HepG2 (cell line): ENCODE results near the gene DOK5. TPM values are rescaled to one million over a fixed set of nuclear protein-coding genes. Genes with fewer than 3 reads are reported as not detected.

Experiments used
- ATAC-seq: fragments of 200-7000 bp; cut with Tn5 transposase; 3 replicates; pipeline ENCODE4 v1.9.1; 2020; ENCODE audit warnings: mild to moderate bottlenecking, moderate library complexity
- BruUV-seq: library from RNA; stranded (reverse); fragments of 400-500 nt; replicated peaks from 2 replicates; lab custom pipeline; 2021; lab: Mats Ljungman, UMichigan
- CTCF ChIA-PET: fragments of 300-600 bp; formaldehyde crosslinking; extraction: SDS; loops from one replicate; lab custom pipeline; 2021; ENCODE audit warnings: low total read pairs, inconsistent platforms, low intra/inter-chr PET ratio; lab: Yijun Ruan, JAX
- POLR2A ChIA-PET: fragments of 350-600 bp; sonication (Branson Sonifier 250); formaldehyde crosslinking; loops from one replicate; lab custom pipeline; 2020; ENCODE audit warnings: antibody characterized with exemption, inconsistent platforms; lab: Yijun Ruan, JAX
- DNase-seq: peaks from one replicate; pipeline ENCODE4 v3.0.0-alpha.2; 2015; ENCODE audit warnings: low spot score
- FAIRE-seq: peaks from 3 replicates; lab custom pipeline; 2011; peaks lifted over from hg19 to GRCh38; lab: Jason Lieb, UNC
- H2AFZ ChIP-seq: one replicate; pipeline ENCODE4 v1.6.1; 2011; ENCODE audit warnings: low read length, inconsistent platforms
- H3K27ac ChIP-seq: fragments of 300-600 bp; 3 replicates; pipeline ENCODE4 v1.8.0; 2011; ENCODE audit warnings: mixed run types, mild to moderate bottlenecking, mixed read lengths, low read length, inconsistent platforms; ENCODE audit not compliant: insufficient read depth; ENCODE audit errors: extremely low read length
- H3K27me3 ChIP-seq, 2 experiments: fragments of 200-600 bp in 1 of 2; 2 replicates in 1 of 2; 3 replicates in 1 of 2; pipeline versions ENCODE4 v1.6.0 to v1.8.0; 2011; ENCODE audit warnings: low read length in 2 of 2, mild to moderate bottlenecking in 2 of 2, moderate library complexity in 2 of 2, inconsistent platforms in 1 of 2; ENCODE audit not compliant: insufficient read depth in 2 of 2, control insufficient read depth in 1 of 2
- H3K36me3 ChIP-seq, 2 experiments: fragments of 200-600 bp in 1 of 2; replicated peaks in 1 of 2; 2 replicates in 1 of 2; 3 replicates in 1 of 2; pipeline versions ENCODE4 v1.5.1 to v1.8.0; 2011; ENCODE audit warnings: low read length in 2 of 2, inconsistent platforms in 1 of 2; ENCODE audit not compliant: insufficient read depth in 2 of 2, control insufficient read depth in 1 of 2
- H3K4me1 ChIP-seq: 2 replicates; pipeline ENCODE4 v1.5.1; 2012; ENCODE audit warnings: low read length, inconsistent platforms; ENCODE audit not compliant: insufficient read depth
- H3K4me2 ChIP-seq: 2 replicates; pipeline ENCODE4 v1.6.0; 2011; ENCODE audit warnings: low read depth, low read length, inconsistent platforms
- H3K4me3 ChIP-seq, 3 experiments: fragments of 200-600 bp in 1 of 3; sonication (generic), shearing (Covaris generic) in 1 of 3; replicated peaks in 1 of 3; 2 replicates each; pipeline ENCODE4 v1.5.1; 2011 to 2016; ENCODE audit warnings: low read length in 3 of 3, inconsistent platforms in 2 of 3, low read depth in 2 of 3, mild to moderate bottlenecking in 2 of 3, control low read depth in 1 of 3, mixed read lengths in 1 of 3; ENCODE audit not compliant: insufficient read depth in 1 of 3
- H3K79me2 ChIP-seq: one replicate; pipeline ENCODE4 v1.6.1; 2011; ENCODE audit warnings: low read length, inconsistent platforms; ENCODE audit not compliant: insufficient read depth
- H3K9ac ChIP-seq: 2 replicates; pipeline ENCODE4 v1.6.0; 2011; ENCODE audit warnings: mild to moderate bottlenecking, low read depth, low read length, inconsistent platforms; ENCODE audit not compliant: insufficient read depth
- H3K9me3 ChIP-seq: 2 replicates; pipeline ENCODE4 v1.5.1; 2012; ENCODE audit warnings: mild to moderate bottlenecking, low read length
- H4K20me1 ChIP-seq: 2 replicates; pipeline ENCODE4 v1.6.0; 2011; ENCODE audit warnings: inconsistent platforms, mild to moderate bottlenecking, low read length, moderate library complexity; ENCODE audit not compliant: insufficient read depth
- ATF7-NPFF ChIP-seq: sonication (generic); formaldehyde crosslinking; IDR thresholded peaks from 2 replicates; pipeline ENCODE4 v1.8.1; 2023; ENCODE audit warnings: mild to moderate bottlenecking, low read depth, missing genetic modification reagents, moderate library complexity
- FLYWCH1 ChIP-seq: sonication (generic); formaldehyde crosslinking; IDR thresholded peaks from 2 replicates; pipeline ENCODE4 v1.8.1; 2023; ENCODE audit warnings: mild to moderate bottlenecking, missing genetic modification reagents
- KAT7 ChIP-seq: IDR thresholded peaks from 2 replicates; pipeline ENCODE4 v1.6.1; 2018; ENCODE audit warnings: borderline replicate concordance, missing compliant biosample characterization
- ZFP37 ChIP-seq: sonication (generic); formaldehyde crosslinking; IDR thresholded peaks from 2 replicates; pipeline ENCODE4 v1.4.0; 2020; ENCODE audit warnings: missing genetic modification reagents, borderline replicate concordance
- ZFP62 ChIP-seq: sonication (generic); formaldehyde crosslinking; IDR thresholded peaks from 2 replicates; pipeline ENCODE4 v1.4.0; 2020; ENCODE audit warnings: missing genetic modification reagents
- ZFY ChIP-seq: sonication (generic); formaldehyde crosslinking; IDR thresholded peaks from 2 replicates; pipeline ENCODE4 v1.4.0; 2020; ENCODE audit warnings: missing genetic modification reagents
- WGBS: methylation state at CpG from one replicate; pipeline ENCODE4 v1.1.6; 2017; ENCODE audit warnings: low lambda C conversion rate; 5-methylcytosine and 5-hydroxymethylcytosine counted together
- in situ Hi-C: cut with HindIII; loops from 2 replicates; pipeline ENCODE4 v1.10.0; 2017; ENCODE audit warnings: low pct_unique_long_range_greater_than_20kb; ENCODE audit not compliant: extremely low pct_ligation_motif_present
- intact Hi-C: fragments of 100-400 bp; cut with micrococcal nuclease; formaldehyde crosslinking; loops from one replicate; pipeline ENCODE4 v1.10.0; 2022; ENCODE audit not compliant: unreplicated experiment
- polyA plus RNA-seq, 8 experiments: library from polyadenylated mRNA; depleted of rRNA in 3 of 8; stranded (reverse) in 7 of 8; unstranded in 1 of 8; fragments of >200 nt; fragmentation: Illumina TruSeq in 4 of 8; extraction: Trizol in 4 of 8; gene quantifications; 2 replicates each; pipeline versions ENCODE4 v1.2.1 to v1.2.3, GENCODE V29; 2011 to 2016; ENCODE audit warnings: low read depth in 4 of 8, missing spikeins in 1 of 8, mixed read lengths in 1 of 8; ENCODE audit not compliant: insufficient read depth in 1 of 8
- total RNA-seq, 5 experiments: library from RNA; depleted of rRNA; stranded (reverse); fragments of >200 nt; fragmentation: Illumina TruSeq; extraction: Trizol; gene quantifications; 2 replicates each; pipeline ENCODE4 v1.2.3, GENCODE V29; 2016; ENCODE audit warnings: low read depth in 1 of 5
- TF ChIP-seq, protein P1 (sequence below): sonication (generic); formaldehyde crosslinking; IDR thresholded peaks from 2 replicates; pipeline ENCODE4 v1.5.0; 2020; ENCODE audit warnings: mild to moderate bottlenecking, missing genetic modification reagents, borderline replicate concordance
- TF ChIP-seq, protein P2 (sequence below): IDR thresholded peaks from 2 replicates; pipeline ENCODE4 v1.6.1; 2016; ENCODE audit warnings: control low read depth

The DOK5 gene
- total and polyA plus RNA-seq, 2 of the 13 experiments (the other 11 are each of a cell fraction or from before 2014, with no cell fraction given): not detected

DNA sequence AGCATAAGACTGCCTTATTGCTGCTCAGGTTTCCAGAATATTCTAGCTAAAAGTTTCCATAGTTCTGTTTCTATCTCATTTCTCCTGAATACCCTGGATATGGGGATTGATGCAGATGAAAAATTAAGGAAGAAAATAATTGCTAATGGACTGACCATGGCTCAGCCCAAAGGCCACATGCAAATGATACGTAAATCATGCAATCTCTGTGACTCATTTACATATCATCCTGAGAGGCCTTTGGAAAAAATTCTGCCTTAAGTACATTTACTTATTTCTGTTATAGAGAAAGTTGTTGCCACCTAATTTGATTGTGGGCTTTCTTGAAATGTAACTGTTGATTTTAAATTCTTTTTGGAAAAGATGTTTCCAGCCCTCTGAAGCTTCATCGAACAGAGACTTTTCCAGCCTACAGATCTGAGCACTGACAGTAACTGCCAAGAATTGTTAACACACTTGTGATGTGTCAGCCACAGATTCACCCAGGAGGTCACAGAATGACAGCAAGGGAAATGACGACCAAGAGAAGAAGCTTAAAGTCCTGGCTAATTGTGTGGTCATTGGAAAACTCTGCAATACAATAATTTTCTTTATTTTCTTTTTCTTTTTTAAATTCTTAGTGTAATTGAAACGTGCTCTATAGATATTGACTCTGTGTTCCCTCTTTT, 174.8 kb downstream of the DOK5 start:
- CTCF ChIA-PET: interaction anchor here (1.7 kb wide), 1 partner anchor 18 kb away, joined by 5 read pairs; no protein-coding TSS in a partner anchor

More for the DNA sequence above, 174.8 kb downstream of the DOK5 start:
- no TSS peak for BruUV-seq
- Histone ChIP-seq H3K4me2 (no peak overlapping the region), H3K4me1 (no peaks in the 10 kb centered on the region), H4K20me1 (no peaks in the 10 kb centered on the region), H3K4me3 (no peak overlapping the region), H3K27ac (no peak overlapping the region), H3K79me2 (no peaks in the 10 kb centered on the region), H3K27me3 (peaks cover 0 to 23% of the 10 kb centered on the region in 2 experiments; a peak in 1 of 5 replicates), H2AFZ (no peak overlapping the region), H3K9ac (no peak overlapping the region), H3K9me3 (no peaks in the 10 kb centered on the region), H3K36me3 (no peaks in the 10 kb centered on the region)
- in situ Hi-C loops: loop anchor here (25.0 kb wide), 1 partner anchor 1912 kb away; no protein-coding TSS in a partner anchor
- ATAC-seq (no peak), FAIRE-seq (no peak), DNase-seq (no peak)
- TF ChIP-seq ZFY (CRISPR knock-in tag) (no peak), FLYWCH1 (CRISPR knock-in tag) (no peak), KAT7 (no peak), ZFP37 (CRISPR knock-in tag) (no peak), ATF7-NPFF (CRISPR knock-in tag) (no peak), ZFP62 (CRISPR knock-in tag) (no peak)
- TF ChIP-seq, protein P1, sequence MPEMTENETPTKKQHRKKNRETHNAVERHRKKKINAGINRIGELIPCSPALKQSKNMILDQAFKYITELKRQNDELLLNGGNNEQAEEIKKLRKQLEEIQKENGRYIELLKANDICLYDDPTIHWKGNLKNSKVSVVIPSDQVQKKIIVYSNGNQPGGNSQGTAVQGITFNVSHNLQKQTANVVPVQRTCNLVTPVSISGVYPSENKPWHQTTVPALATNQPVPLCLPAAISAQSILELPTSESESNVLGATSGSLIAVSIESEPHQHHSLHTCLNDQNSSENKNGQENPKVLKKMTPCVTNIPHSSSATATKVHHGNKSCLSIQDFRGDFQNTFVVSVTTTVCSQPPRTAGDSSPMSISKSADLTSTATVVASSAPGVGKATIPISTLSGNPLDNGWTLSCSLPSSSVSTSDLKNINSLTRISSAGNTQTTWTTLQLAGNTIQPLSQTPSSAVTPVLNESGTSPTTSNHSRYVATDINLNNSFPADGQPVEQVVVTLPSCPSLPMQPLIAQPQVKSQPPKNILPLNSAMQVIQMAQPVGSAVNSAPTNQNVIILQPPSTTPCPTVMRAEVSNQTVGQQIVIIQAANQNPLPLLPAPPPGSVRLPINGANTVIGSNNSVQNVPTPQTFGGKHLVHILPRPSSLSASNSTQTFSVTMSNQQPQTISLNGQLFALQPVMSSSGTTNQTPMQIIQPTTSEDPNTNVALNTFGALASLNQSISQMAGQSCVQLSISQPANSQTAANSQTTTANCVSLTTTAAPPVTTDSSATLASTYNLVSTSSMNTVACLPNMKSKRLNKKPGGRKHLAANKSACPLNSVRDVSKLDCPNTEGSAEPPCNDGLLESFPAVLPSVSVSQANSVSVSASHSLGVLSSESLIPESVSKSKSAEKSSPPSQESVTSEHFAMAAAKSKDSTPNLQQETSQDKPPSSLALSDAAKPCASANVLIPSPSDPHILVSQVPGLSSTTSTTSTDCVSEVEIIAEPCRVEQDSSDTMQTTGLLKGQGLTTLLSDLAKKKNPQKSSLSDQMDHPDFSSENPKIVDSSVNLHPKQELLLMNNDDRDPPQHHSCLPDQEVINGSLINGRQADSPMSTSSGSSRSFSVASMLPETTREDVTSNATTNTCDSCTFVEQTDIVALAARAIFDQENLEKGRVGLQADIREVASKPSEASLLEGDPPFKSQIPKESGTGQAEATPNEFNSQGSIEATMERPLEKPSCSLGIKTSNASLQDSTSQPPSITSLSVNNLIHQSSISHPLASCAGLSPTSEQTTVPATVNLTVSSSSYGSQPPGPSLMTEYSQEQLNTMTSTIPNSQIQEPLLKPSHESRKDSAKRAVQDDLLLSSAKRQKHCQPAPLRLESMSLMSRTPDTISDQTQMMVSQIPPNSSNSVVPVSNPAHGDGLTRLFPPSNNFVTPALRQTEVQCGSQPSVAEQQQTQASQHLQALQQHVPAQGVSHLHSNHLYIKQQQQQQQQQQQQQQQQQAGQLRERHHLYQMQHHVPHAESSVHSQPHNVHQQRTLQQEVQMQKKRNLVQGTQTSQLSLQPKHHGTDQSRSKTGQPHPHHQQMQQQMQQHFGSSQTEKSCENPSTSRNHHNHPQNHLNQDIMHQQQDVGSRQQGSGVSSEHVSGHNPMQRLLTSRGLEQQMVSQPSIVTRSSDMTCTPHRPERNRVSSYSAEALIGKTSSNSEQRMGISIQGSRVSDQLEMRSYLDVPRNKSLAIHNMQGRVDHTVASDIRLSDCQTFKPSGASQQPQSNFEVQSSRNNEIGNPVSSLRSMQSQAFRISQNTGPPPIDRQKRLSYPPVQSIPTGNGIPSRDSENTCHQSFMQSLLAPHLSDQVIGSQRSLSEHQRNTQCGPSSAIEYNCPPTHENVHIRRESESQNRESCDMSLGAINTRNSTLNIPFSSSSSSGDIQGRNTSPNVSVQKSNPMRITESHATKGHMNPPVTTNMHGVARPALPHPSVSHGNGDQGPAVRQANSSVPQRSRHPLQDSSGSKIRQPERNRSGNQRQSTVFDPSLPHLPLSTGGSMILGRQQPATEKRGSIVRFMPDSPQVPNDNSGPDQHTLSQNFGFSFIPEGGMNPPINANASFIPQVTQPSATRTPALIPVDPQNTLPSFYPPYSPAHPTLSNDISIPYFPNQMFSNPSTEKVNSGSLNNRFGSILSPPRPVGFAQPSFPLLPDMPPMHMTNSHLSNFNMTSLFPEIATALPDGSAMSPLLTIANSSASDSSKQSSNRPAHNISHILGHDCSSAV: no peak
- TF ChIP-seq, protein P2, sequence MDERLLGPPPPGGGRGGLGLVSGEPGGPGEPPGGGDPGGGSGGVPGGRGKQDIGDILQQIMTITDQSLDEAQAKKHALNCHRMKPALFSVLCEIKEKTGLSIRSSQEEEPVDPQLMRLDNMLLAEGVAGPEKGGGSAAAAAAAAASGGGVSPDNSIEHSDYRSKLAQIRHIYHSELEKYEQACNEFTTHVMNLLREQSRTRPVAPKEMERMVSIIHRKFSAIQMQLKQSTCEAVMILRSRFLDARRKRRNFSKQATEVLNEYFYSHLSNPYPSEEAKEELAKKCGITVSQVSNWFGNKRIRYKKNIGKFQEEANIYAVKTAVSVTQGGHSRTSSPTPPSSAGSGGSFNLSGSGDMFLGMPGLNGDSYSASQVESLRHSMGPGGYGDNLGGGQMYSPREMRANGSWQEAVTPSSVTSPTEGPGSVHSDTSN (CRISPR knock-in tag): no peak
- intact Hi-C loops: no loop called here
- POLR2A ChIA-PET: no interaction called here
- under 1% methylated on average over 4 of the region's 4 CpGs for WGBS
